ENCODE measurements around the gene DSCAML1. TPM values are rescaled to one million over a fixed set of nuclear protein-coding genes. Genes with fewer than 3 reads are reported as not detected.

The DSCAML1 gene
- total RNA-seq, 2 experiments from 2014 or later = 0.42 to 1.4 TPM

DNA sequence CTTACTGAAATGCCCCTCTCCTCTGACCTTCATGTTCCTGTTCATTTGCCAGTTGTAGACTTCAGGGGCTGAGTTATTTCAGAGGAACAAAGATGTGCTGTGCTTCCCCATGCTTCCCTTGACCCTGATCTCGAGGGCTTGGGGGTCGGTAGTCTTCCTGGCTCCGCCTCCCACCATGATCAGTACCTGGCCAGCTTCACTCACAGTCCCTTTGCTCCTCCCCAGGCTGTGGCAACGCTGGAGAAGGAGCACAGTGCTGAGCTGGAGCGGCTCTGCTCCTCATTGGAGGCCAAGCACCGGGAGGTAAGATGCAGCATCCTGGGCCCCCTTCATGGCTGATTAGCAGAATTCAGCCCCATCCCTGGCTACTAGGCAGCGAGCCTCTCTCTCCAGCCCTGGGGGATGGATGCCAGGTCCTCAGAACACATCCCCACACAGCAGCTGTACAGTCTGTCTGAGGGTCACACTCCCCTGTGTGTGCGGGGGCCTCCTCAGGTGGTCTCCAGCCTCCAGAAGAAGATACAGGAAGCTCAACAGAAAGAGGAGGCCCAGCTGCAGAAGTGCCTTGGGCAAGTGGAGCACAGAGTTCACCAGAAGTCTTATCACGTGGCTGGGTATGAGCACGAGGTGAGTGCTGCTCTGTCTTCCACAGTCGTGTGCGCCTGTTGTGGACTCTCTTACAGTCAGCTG is 404.9 kb downstream of the DSCAML1 start:
- Mint-ChIP-seq H3K4me1 (peaks cover 1% of the 10 kb centered on the region), H3K27ac (no peak overlapping the region)
- CTCF ChIA-PET = no interaction called here

DNA sequence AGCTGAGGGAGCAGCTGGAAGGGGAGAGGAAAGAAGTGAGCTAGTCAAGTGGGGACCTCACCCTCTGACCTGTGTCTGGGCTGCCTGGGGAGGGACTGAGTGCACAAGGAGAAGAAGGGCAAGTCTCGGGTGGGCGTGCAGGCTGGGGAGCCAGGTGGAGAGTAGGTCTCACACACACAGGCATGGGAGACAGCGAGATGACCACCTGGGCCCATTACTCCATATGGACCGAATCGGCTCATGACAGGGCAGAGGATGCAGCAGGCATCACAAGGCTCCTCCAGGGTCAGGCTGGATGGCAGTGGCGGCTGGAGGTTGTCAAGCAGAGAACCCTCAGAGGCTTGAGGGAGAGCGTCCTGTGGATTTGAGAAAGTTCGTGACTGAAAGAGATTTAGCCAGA is 405.8 kb downstream of the DSCAML1 start:
- Mint-ChIP-seq H3K27me3 (no peaks in the 10 kb centered on the region), H3K27ac (no peak overlapping the region), H3K4me1 (peaks cover 1% of the 10 kb centered on the region), H3K36me3 (peaks cover 11% of the 10 kb centered on the region), H3K9me3 (ENCODE audit: low read depth) (no peaks in the 10 kb centered on the region), H3K4me3 (no peak overlapping the region)
- CTCF ChIA-PET = no interaction called here
- DNase-seq (no peak), ATAC-seq (no peak)

More for the DNA sequence above, 404.9 kb downstream of the DSCAML1 start:
- ATAC-seq (no peak), DNase-seq (no peak)
- no peaks in the 10 kb centered on the region for H3K27me3 Mint-ChIP-seq
- H3K9me3 Mint-ChIP-seq (ENCODE audit: low read depth) = no peaks in the 10 kb centered on the region
- peaks cover 21% of the 10 kb centered on the region for H3K36me3 Mint-ChIP-seq
- no peak overlapping the region for H3K4me3 Mint-ChIP-seq

DNA sequence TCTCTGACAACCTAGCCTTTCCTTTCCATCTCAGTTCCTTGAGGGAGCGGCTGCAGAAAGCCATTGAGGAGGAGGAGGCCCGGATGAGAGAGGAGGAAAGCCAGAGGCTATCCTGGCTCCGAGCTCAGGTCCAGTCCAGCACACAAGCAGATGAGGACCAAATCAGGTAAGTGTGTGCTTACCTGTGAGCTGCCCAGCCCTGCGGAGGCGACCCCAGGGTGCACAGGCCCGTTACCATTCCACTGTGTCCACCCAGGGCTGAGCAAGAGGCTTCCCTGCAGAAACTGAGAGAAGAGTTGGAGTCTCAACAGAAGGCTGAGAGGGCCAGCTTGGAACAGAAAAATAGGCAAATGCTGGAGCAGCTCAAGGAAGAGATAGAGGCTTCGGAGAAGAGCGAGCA is 406.3 kb downstream of the DSCAML1 start:
- Mint-ChIP-seq H3K9me3 (ENCODE audit: low read depth) (no peaks in the 10 kb centered on the region), H3K36me3 (peaks cover 7% of the 10 kb centered on the region), H3K27me3 (no peaks in the 10 kb centered on the region), H3K4me1 (peaks cover 1% of the 10 kb centered on the region), H3K4me3 (no peak overlapping the region), H3K27ac (no peak overlapping the region)
- ATAC-seq (no peak), DNase-seq (no peak)
- CTCF ChIA-PET = interaction anchor here (0.6 kb wide), 1 partner anchor 68 kb away, joined by 4 read pairs; no protein-coding TSS in a partner anchor

DNA sequence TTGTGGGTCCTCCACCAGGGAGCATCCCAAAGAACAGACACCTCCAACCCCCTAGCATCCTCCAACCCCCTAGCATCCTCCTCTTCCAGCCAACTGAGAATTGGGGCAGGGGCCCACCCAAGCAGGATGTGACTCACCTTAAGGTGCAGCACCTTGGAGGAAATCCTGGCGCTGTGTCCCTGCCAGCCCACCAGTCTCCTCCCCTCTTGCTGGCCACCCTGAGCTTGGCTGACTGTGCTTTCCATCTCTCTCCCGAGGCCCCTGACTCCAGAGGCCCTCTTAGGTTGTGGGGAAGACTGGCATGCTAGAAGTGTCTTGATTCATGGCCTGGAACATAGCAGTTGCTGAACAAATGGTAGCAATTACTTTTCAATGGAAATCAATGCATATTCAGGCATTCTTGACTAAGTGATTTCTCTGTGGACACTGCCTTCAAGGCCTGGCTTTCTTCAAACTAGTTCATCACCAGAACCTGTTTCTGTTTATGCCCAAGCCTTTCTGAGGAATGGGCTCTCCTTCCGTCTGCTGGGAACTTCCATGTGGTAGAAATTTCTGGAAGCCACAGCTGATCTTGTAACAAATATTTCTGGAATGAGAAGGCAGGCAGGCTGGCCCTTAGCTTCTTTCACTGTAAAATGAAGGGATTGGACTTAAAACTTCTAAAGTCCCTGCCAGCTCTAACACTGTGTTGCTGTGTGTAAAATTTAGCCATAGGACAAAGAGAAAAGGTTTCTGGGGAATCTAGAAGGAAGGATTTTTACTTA is 408.8 kb downstream of the DSCAML1 start:
- peaks cover 1% of the 10 kb centered on the region for H3K4me1 Mint-ChIP-seq
- no peak overlapping the region for H3K4me3 Mint-ChIP-seq
- no peaks in the 10 kb centered on the region for H3K27me3 Mint-ChIP-seq
- CTCF ChIA-PET = interaction anchor here (0.6 kb wide), 1 partner anchor 651 kb away, joined by 3 read pairs; no protein-coding TSS in a partner anchor
- no peak for ATAC-seq
- H3K27ac Mint-ChIP-seq = no peak overlapping the region
- no peak for DNase-seq
- no peaks in the 10 kb centered on the region for H3K9me3 Mint-ChIP-seq (ENCODE audit: low read depth)
- peaks cover 4% of the 10 kb centered on the region for H3K36me3 Mint-ChIP-seq

DNA sequence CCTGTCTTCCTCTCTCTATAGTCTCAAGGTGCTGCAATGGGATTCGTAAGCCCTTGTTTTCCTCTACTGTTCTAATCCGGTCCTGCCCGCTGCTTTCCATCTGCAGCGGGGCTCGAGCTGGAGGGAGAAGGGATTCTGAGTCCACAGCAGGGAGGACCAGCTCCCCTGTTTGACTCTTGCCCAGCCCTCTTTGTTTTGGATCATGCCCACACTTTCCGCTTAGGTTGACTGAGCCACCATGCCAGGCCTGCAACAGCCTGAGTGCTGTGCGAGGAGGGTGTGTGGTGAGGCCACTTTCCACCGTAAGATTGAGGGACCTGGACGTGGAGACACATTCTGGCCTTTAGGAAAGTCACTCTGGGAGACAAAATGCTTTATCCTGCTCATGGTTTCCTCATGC is 411.1 kb downstream of the DSCAML1 start:
- Mint-ChIP-seq H3K4me3 (no peak overlapping the region), H3K4me1 (peaks cover 1% of the 10 kb centered on the region), H3K36me3 (peaks cover 4% of the 10 kb centered on the region), H3K9me3 (ENCODE audit: low read depth) (no peaks in the 10 kb centered on the region), H3K27me3 (no peaks in the 10 kb centered on the region), H3K27ac (no peak overlapping the region)
- CTCF ChIA-PET = no interaction called here
- ATAC-seq (no peak), DNase-seq (no peak)

DNA sequence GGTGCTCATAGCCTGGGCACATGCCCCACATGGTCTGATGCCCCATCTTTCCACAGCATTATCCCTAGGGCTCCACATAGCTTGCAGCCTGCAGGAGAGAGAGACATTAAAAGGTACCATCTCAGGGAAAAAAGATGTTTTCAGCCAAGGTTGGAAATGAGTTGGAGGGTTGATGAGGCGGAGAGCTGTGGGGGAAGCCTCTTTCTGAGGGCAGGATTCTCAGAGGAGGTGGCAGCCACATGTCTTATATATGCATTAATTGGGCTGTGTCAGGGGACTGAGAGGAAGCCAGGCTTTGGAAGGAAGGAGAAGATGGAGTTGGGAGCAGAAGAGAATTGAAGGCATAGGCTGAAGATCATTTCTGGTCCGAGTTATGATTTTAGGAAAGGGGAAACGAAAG is 411.5 kb downstream of the DSCAML1 start:
- peaks cover 1% of the 10 kb centered on the region for H3K4me1 Mint-ChIP-seq
- no peak overlapping the region for H3K27ac Mint-ChIP-seq
- CTCF ChIA-PET = no interaction called here
- H3K27me3 Mint-ChIP-seq = no peaks in the 10 kb centered on the region
- no peak for DNase-seq
- ATAC-seq = no peak
- no peaks in the 10 kb centered on the region for H3K9me3 Mint-ChIP-seq (ENCODE audit: low read depth)
- H3K36me3 Mint-ChIP-seq = peaks cover 6% of the 10 kb centered on the region
- H3K4me3 Mint-ChIP-seq = no peak overlapping the region

DNA sequence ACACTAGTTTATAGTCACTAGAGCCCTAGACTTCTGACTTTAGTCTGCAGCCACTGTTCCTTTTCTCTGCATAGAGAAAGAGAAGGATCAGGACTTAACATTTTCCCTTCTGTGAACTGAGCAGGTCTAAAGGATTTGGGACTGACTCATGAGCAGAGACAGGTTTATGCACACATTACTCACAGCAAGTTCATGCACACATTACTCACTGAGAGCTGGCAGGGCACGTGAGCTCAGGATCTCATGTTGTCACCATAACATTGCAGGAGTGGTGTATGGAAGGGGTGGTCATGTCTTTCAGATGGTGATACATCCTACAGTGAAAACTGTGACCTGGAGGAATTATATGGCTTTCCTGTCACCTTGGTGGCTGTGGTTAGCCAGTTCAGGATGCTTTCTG is 413.0 kb downstream of the DSCAML1 start:
- no peak overlapping the region for H3K27ac Mint-ChIP-seq
- no peak overlapping the region for H3K4me3 Mint-ChIP-seq
- CTCF ChIA-PET = no interaction called here
- ATAC-seq (no peak), DNase-seq (no peak)
- H3K9me3 Mint-ChIP-seq (ENCODE audit: low read depth) = no peaks in the 10 kb centered on the region
- peaks cover under 1% of the 10 kb centered on the region for H3K4me1 Mint-ChIP-seq
- no peaks in the 10 kb centered on the region for H3K27me3 Mint-ChIP-seq
- peaks cover 1% of the 10 kb centered on the region for H3K36me3 Mint-ChIP-seq

DNA sequence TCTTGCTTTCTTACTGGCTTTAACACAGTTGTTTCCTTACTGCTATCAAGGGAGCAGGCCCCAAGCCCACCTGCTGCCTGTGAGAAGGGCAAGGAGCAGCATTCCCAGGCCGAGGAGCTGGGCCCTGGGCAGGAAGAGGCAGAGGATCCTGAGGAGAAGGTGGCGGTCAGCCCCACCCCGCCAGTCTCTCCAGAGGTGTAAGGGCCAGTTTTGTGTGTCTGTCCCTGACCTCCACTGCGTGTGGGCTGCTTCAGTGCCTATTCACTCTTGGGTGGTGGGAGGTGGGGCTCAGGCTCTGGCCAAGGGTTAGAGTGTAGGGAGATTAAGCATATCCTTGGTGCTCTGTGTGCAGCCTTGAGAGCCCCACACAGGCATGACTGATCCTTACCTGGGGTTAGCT is 414.3 kb downstream of the DSCAML1 start:
- CTCF ChIA-PET = no interaction called here
- no peak for ATAC-seq
- H3K4me3 Mint-ChIP-seq = no peak overlapping the region
- no peak for DNase-seq
- H3K4me1 Mint-ChIP-seq = no peaks in the 10 kb centered on the region
- H3K9me3 Mint-ChIP-seq (ENCODE audit: low read depth) = no peaks in the 10 kb centered on the region
- no peaks in the 10 kb centered on the region for H3K27me3 Mint-ChIP-seq
- peaks cover 1% of the 10 kb centered on the region for H3K36me3 Mint-ChIP-seq
- no peak overlapping the region for H3K27ac Mint-ChIP-seq

DNA sequence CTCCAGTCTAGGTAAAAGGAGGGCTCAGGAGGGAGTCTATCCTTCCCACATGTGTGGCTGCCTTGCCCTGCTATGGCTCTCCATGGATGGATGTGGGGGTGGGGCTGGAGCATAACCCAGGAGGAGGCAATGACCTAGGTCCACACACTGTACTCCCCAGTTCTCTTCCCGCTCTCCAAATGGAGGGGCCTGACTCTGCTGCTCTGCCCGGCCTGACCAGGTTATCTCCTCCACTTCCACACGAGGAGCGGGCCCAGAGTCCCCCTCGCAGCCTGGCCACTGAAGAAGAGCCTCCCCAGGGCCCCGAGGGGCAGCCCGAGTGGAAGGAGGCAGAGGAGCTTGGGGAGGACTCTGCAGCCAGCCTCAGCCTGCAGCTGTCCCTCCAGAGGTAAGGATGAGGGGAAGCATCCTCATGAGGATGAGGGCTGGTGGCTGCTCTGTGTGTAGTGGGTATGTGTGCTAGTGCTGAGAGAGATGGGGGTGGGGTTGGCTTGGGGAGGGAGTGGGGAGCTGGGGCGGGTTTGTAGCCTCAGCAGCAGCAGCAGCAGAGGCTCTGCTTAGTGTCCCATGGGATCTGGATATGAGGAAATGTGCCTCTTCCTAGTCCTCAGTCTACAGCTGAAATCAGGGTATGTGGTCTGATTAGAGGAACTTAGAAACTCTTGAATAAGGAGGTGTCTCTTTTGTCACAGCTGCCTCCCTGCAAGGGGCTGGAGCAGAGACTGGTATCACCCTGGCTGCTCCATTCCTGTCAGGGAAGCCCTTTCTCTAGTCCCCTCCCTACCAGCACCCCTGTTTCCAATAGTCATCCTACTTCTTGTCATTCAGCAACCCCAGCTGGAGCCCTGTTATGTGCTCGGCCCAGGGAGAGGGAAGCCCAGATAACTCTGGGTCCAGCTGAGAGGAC is 415.3 kb downstream of the DSCAML1 start:
- ATAC-seq (no peak), DNase-seq (no peak)
- Mint-ChIP-seq H3K9me3 (ENCODE audit: low read depth) (no peaks in the 10 kb centered on the region), H3K4me1 (no peaks in the 10 kb centered on the region), H3K4me3 (no peak overlapping the region), H3K27me3 (no peaks in the 10 kb centered on the region), H3K27ac (no peak overlapping the region), H3K36me3 (peaks cover 1% of the 10 kb centered on the region)
- CTCF ChIA-PET = no interaction called here

DNA sequence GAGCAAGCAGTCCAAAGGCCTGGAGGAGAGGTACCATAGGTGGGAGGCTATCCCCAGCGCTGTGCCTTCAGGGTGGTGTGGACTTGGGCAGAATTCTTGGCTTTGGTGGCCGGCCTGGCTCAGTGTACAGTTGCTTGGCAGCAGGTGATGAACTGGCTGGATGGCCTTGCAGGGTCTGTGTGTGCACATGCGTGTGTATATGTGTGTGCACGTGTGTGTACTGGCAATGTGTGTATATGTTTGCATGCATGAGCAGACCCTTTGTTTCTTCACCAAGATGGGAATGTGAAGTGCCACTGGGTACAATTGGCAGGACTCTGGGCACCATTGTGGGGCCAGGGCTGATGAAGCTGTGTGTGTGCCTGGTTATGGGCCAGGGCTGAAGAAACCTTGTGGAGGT is 416.3 kb downstream of the DSCAML1 start:
- Mint-ChIP-seq H3K4me1 (no peaks in the 10 kb centered on the region), H3K36me3 (peaks cover 1% of the 10 kb centered on the region), H3K27me3 (no peaks in the 10 kb centered on the region), H3K27ac (no peak overlapping the region), H3K4me3 (no peak overlapping the region), H3K9me3 (ENCODE audit: low read depth) (no peaks in the 10 kb centered on the region)
- DNase-seq = no peak
- CTCF ChIA-PET = no interaction called here
- no peak for ATAC-seq

DNA sequence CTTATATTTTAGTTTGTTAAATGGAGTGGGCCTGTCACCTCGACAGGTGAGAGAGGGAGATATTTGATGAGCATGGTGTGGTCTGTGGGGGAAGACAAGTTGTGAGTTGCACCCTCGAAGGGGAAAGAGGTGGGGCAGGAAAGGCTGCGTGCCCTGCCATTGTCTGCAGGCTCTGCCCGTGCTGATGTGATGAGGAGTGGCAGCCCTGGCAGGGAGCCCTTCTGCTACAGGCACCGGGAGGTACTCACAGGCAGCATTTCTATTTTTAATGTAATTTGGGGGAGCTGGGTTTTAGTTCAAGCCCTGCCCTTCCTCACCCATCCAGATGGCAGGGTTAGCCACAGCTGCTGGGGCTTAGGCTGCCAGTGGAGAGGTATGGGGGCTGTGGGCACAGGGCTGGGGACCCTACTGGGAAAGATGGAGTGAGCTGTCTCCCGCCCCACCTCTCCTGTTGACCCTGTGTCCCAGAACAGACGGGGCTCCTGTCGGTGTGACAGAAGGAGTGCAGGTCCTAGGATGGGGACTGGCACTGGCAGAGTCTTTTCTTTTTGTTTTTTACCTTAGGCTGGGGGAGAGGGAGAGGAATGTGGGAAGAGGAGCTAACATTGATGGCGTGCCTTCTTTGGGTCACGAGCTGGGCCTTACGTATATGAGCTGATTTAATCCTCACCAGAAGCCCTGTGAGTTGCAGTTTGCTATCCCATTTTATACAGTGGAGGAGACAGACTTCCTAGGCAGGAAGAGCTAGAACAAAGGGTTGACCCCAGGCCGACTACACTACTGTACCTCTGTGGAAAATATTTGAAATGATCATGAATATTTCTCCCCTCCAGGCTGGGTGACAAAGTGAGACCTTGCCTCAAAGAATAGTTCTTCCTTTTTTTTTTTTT is 417.8 kb downstream of the DSCAML1 start:
- peaks cover 4% of the 10 kb centered on the region for H3K36me3 Mint-ChIP-seq
- H3K4me1 Mint-ChIP-seq = no peaks in the 10 kb centered on the region
- H3K27me3 Mint-ChIP-seq = no peaks in the 10 kb centered on the region
- H3K9me3 Mint-ChIP-seq (ENCODE audit: low read depth) = no peaks in the 10 kb centered on the region
- H3K27ac Mint-ChIP-seq = no peak overlapping the region
- ATAC-seq (no peak), DNase-seq (no peak)
- H3K4me3 Mint-ChIP-seq = no peak overlapping the region
- CTCF ChIA-PET = no interaction called here
